Esophagus muscularis mucosa (tissue), 4 donors: ENCODE results near the gene KRT39.

ENCODE experiments used
- EP300 ChIP-seq: sonication (generic); formaldehyde crosslinking; IDR thresholded peaks from one replicate; pipeline ENCODE4 v1.6.1; 2017; ENCODE audit warnings: antibody characterized with exemption
- POLR2A ChIP-seq: fragments of 450-650 bp; IDR thresholded peaks from one replicate; pipeline ENCODE4 v1.6.1; 2017; ENCODE audit warnings: antibody characterized with exemption, moderate library complexity, mild to moderate bottlenecking, low read depth
- POLR2AphosphoS5 ChIP-seq, 2 donors: sonication (generic); formaldehyde crosslinking; IDR thresholded peaks; one replicate each; pipeline ENCODE4 v1.6.1; 2017; ENCODE audit warnings: antibody characterized with exemption in 2 of 2
- TF ChIP-seq, protein P1 (sequence below), 3 experiments: fragments of 200-600 bp in 2 of 3; fragments of 450-650 bp in 1 of 3; sonication (generic) in 2 of 3; IDR thresholded peaks; one replicate each; pipeline ENCODE4 v1.5.1; 2017 to 2019; ENCODE audit warnings: antibody characterized with exemption in 3 of 3, mild to moderate bottlenecking in 2 of 3, moderate library complexity in 1 of 3

DNA sequence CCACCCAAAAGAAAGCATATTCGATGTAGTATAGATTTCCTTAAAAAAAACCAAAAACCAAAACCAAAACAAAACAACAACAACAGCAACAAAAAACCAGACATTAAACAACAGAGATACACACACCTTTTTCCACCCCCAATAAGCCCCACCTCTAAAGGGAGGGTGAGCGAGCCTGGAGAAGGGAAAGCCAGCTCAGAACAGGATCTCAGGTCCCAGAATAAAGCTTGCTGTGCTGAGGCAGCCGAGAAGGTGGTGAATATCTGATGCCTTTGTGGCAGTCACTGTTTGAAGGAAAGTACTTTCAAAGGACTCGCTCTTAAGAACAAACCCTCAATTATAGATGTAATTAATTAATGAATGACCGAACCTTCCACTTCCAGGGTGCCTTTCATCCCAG lies 29.8 kb downstream of the KRT39 start:
- TF ChIP-seq, protein P1, sequence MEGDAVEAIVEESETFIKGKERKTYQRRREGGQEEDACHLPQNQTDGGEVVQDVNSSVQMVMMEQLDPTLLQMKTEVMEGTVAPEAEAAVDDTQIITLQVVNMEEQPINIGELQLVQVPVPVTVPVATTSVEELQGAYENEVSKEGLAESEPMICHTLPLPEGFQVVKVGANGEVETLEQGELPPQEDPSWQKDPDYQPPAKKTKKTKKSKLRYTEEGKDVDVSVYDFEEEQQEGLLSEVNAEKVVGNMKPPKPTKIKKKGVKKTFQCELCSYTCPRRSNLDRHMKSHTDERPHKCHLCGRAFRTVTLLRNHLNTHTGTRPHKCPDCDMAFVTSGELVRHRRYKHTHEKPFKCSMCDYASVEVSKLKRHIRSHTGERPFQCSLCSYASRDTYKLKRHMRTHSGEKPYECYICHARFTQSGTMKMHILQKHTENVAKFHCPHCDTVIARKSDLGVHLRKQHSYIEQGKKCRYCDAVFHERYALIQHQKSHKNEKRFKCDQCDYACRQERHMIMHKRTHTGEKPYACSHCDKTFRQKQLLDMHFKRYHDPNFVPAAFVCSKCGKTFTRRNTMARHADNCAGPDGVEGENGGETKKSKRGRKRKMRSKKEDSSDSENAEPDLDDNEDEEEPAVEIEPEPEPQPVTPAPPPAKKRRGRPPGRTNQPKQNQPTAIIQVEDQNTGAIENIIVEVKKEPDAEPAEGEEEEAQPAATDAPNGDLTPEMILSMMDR (IDR thresholded peaks at IDR 0.05): no peak
- TF ChIP-seq EP300 (no peak), POLR2AphosphoS5 (IDR thresholded peaks at IDR 0.05) (no peak), POLR2A (no peak)
